Measurements from ENCODE around the gene HSF2BP.

HSF2BP gene

GRCh38 chr21:43675871-43676270 is 16.6 kb upstream of the HSF2BP start:
- Histone ChIP-seq H3K4me3 (replicated peaks; ENCODE audit: insufficient read depth, low read length) (no peak overlapping the region), H3K27ac (replicated peaks) (no peak overlapping the region), H3K27me3 (ENCODE audit: insufficient read depth, poor library complexity, severe bottlenecking) (no peaks in the 10 kb centered on the region)
- no peak for TF ChIP-seq SPI1 (IDR thresholded peaks at IDR 0.05; ENCODE audit: borderline replicate concordance, low read depth)
- TF ChIP-seq POLR2AphosphoS5 (IDR thresholded peaks at IDR 0.05; ENCODE audit: low read depth) = no peak
- TF ChIP-seq REST (IDR thresholded peaks at IDR 0.05; ENCODE audit: insufficient replicate concordance, low read depth) = no peak
- no peak for TF ChIP-seq CTCF (IDR thresholded peaks at IDR 0.05; ENCODE audit: insufficient read depth, low read length)
- no peak for TF ChIP-seq GABPA (IDR thresholded peaks at IDR 0.05; ENCODE audit: low read depth)
- no peak for DNase-seq (ENCODE audit: low read depth in 1 of 2, low spot score in 1 of 2)

DNA sequence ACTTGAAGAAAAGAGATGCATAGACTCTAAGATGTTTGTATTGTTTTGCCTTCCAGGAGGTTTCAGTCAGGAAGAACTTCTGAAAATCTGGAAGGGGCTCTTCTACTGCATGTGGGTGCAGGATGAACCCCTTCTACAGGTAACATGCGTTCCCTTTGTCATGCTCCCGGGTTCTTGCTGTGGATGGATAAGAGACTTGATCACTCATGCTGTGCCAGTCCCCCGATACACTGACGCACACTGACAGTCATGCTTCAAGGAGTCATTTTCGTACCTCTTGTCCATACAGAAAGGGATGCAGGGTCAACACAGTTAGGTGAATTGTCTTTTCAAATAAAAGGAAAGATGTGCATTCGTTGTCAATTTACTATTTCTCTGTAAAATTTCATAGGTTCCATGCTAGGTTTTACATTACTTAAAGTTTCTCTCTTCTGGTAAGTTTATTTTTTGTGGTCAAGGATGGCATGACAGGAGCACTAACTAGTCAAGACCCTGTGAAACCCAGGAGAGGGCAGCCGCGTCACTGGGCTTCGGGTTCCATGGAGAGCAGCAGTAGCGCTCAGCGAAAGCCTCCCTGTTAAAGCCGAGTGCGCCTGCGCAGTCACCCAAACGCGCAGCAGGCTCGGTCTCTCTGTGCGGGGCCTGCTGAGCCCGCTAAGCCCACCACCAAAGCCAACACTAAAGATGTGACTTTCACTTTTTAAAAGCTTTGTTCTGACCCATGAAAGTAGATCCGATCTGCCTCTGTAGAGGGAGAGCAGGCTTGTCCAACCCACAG is 10.7 kb upstream of the HSF2BP start:
- Histone ChIP-seq H3K27ac (replicated peaks) (no peak overlapping the region), H3K4me3 (replicated peaks; ENCODE audit: insufficient read depth, low read length) (no peak overlapping the region), H3K27me3 (ENCODE audit: insufficient read depth, poor library complexity, severe bottlenecking) (no peaks in the 10 kb centered on the region)
- no peak for TF ChIP-seq CTCF (IDR thresholded peaks at IDR 0.05; ENCODE audit: insufficient read depth, low read length)
- no peak for TF ChIP-seq POLR2AphosphoS5 (IDR thresholded peaks at IDR 0.05; ENCODE audit: low read depth)
- TF ChIP-seq REST (IDR thresholded peaks at IDR 0.05; ENCODE audit: insufficient replicate concordance, low read depth) = no peak
- DNase-seq (ENCODE audit: low read depth in 1 of 2, low spot score in 1 of 2) = no peak

DNA sequence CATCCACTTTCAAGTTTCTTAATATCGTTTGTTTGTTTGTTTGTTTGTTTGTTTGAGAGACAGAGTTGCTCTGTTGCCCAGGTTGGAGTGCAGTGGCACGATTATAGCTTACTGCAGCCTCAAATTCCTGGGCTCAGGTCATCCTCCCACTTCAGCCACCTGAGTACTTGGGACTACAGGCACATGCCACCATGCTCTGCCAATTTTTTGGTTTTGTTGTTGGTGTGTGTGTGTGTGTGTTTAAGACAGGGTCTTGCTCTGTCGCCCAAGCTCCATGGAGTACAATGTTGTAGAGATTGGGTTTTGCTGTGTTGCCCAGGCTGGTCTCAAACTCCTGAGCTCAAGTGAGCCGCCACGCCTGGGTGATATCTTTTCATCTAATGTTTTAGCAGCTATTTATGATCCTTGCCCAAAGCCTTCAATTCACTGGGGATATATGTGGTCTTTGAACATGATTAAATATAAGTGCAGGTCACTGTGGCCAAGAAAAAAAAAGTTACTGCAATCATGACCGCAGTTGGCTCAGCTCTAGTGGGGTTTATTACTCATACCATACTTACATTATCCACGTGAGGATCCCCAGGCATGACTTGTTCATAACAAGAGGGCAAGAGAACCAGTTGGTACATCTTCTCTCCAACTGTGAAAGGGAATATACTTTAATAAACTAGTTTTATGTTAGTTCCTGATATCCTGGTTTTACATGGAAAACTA is 8.1 kb upstream of the HSF2BP start:
- no peak for TF ChIP-seq REST (IDR thresholded peaks at IDR 0.05; ENCODE audit: insufficient replicate concordance, low read depth)
- no peak for TF ChIP-seq CTCF (IDR thresholded peaks at IDR 0.05; ENCODE audit: insufficient read depth, low read length)
- no peak for TF ChIP-seq SPI1 (IDR thresholded peaks at IDR 0.05; ENCODE audit: borderline replicate concordance, low read depth)
- TF ChIP-seq GABPA (IDR thresholded peaks at IDR 0.05; ENCODE audit: low read depth) = no peak
- TF ChIP-seq POLR2AphosphoS5 (IDR thresholded peaks at IDR 0.05; ENCODE audit: low read depth) = no peak
- Histone ChIP-seq H3K27ac (replicated peaks) (no peak overlapping the region), H3K27me3 (ENCODE audit: insufficient read depth, poor library complexity, severe bottlenecking) (no peaks in the 10 kb centered on the region), H3K4me3 (replicated peaks; ENCODE audit: insufficient read depth, low read length) (no peak overlapping the region)
- DNase-seq (ENCODE audit: low read depth in 1 of 2, low spot score in 1 of 2) = peak in 1 of 2 experiments; percentile 45

Measured in HL-60 (cell line).